Activated T-helper 1 cell treated with anti-CD3 and anti-CD28 coated beads, Interleukin-12 subunit alpha, Interleukin-12 subunit beta, Interleukin-2, Interleukin-4 antibody, amounts not matched to agents 30 ng/mL and 10 ng/mL and 1 ng/mL, durations not matched to agents 14 hours and 24 hours and 36 hours (primary cell): ENCODE measurements around the gene GNA14. TPM values are rescaled to one million over a fixed set of nuclear protein-coding genes. Genes with fewer than 3 reads are reported as not detected.
"Not testable (repeated sequence)": the region's sequence is repeated elsewhere in the genome, so short reads cannot be mapped to it uniquely, and the experiment has no call there.

Source experiments
- DNase-seq: peaks from one replicate; pipeline ENCODE4 v3.0.0; 2021; ENCODE audit warnings: low spot score
- H3K27ac Mint-ChIP-seq: one replicate; pipeline ENCODE4 v1.8.0; 2021; ENCODE audit warnings: mild to moderate bottlenecking, mixed read lengths
- H3K27me3 Mint-ChIP-seq: one replicate; pipeline ENCODE4 v1.8.0; 2022; ENCODE audit warnings: mild to moderate bottlenecking, moderate library complexity, mixed read lengths; ENCODE audit not compliant: insufficient read depth
- H3K36me3 Mint-ChIP-seq: one replicate; pipeline ENCODE4 v1.8.0; 2021; ENCODE audit warnings: low read depth, mixed read lengths
- H3K4me1 Mint-ChIP-seq: one replicate; pipeline ENCODE4 v1.8.0; 2021; ENCODE audit warnings: low read depth, mixed read lengths
- H3K4me3 Mint-ChIP-seq: one replicate; pipeline ENCODE4 v1.8.0; 2021; ENCODE audit warnings: mild to moderate bottlenecking, moderate library complexity, mixed read lengths
- H3K9me3 Mint-ChIP-seq: one replicate; pipeline ENCODE4 v1.8.0; 2021; ENCODE audit warnings: mixed read lengths
- intact Hi-C: fragments of 100-400 bp; cut with micrococcal nuclease; formaldehyde crosslinking; loops from one replicate; pipeline ENCODE4 v1.15.1; 2024
- total RNA-seq: library from RNA; stranded (reverse); gene quantifications from 2 replicates; pipeline ENCODE4 v1.2.3, GENCODE V29; 2022

The GNA14 gene
- total RNA-seq, 1 donor from 2014 or later = not detected

GRCh38 chr9:77454663-77455062, 193.5 kb downstream of the GNA14 start:
- Mint-ChIP-seq H3K4me1 (peaks cover 25% of the 10 kb centered on the region), H3K27me3 (no peaks in the 10 kb centered on the region)

GRCh38 chr9:77453825-77454647, 194.1 kb downstream of the GNA14 start:
- peak overlapping the region; percentile 70 for H3K4me3 Mint-ChIP-seq
- H3K27me3 Mint-ChIP-seq = no peaks in the 10 kb centered on the region
- no peaks in the 10 kb centered on the region for H3K9me3 Mint-ChIP-seq
- H3K36me3 Mint-ChIP-seq = no peaks in the 10 kb centered on the region
- H3K27ac Mint-ChIP-seq = peak overlapping the region; percentile 5
- no peak for DNase-seq
- peaks cover 25% of the 10 kb centered on the region for H3K4me1 Mint-ChIP-seq
- intact Hi-C loops = loop anchor here (10.0 kb wide), 1 partner anchor 781 kb away; the partner anchor contains the start of gene CEP78

More at GRCh38 chr9:77454663-77455062, 193.5 kb downstream of the GNA14 start:
- Mint-ChIP-seq H3K27ac (no peak overlapping the region), H3K36me3 (no peaks in the 10 kb centered on the region), H3K9me3 (no peaks in the 10 kb centered on the region), H3K4me3 (no peak overlapping the region)
- DNase-seq = no peak
- intact Hi-C loops = loop anchor here (5.0 to 10.0 kb wide), 2 partner anchors 668 to 780 kb away; partner anchors contain the start of gene CEP78

GRCh38 chr9:77451507-77451906, 196.6 kb downstream of the GNA14 start:
- Mint-ChIP-seq H3K4me3 (no peak overlapping the region), H3K4me1 (peaks cover 12% of the 10 kb centered on the region), H3K9me3 (no peaks in the 10 kb centered on the region), H3K27ac (no peak overlapping the region), H3K27me3 (peaks cover 2% of the 10 kb centered on the region), H3K36me3 (no peaks in the 10 kb centered on the region)
- intact Hi-C loops = loop anchor here (10.0 kb wide), 1 partner anchor 783 kb away; the partner anchor contains the start of gene CEP78
- DNase-seq = no peak

GRCh38 chr9:77450085-77450475, 198.0 kb downstream of the GNA14 start:
- no peaks in the 10 kb centered on the region for H3K9me3 Mint-ChIP-seq
- no peak for DNase-seq
- intact Hi-C loops = loop anchor here (10.0 kb wide), 1 partner anchor 785 kb away; the partner anchor contains the start of gene CEP78
- peaks cover 2% of the 10 kb centered on the region for H3K27me3 Mint-ChIP-seq
- no peak overlapping the region for H3K27ac Mint-ChIP-seq
- H3K4me1 Mint-ChIP-seq = peaks cover 12% of the 10 kb centered on the region
- H3K4me3 Mint-ChIP-seq = no peak overlapping the region
- H3K36me3 Mint-ChIP-seq = no peaks in the 10 kb centered on the region

GRCh38 chr9:77449240-77450084, 198.7 kb downstream of the GNA14 start:
- intact Hi-C loops = loop anchor here (10.0 kb wide), 1 partner anchor 785 kb away; the partner anchor contains the start of gene CEP78
- no peaks in the 10 kb centered on the region for H3K36me3 Mint-ChIP-seq

GRCh38 chr9:77447646-77448045, 200.5 kb downstream of the GNA14 start:
- H3K4me1 Mint-ChIP-seq = no peaks in the 10 kb centered on the region
- no peaks in the 10 kb centered on the region for H3K9me3 Mint-ChIP-seq
- no peaks in the 10 kb centered on the region for H3K36me3 Mint-ChIP-seq
- H3K4me3 Mint-ChIP-seq = no peak overlapping the region
- H3K27me3 Mint-ChIP-seq = peaks cover 2% of the 10 kb centered on the region
- intact Hi-C loops = no loop called here
- no peak overlapping the region for H3K27ac Mint-ChIP-seq
- no peak for DNase-seq

More at GRCh38 chr9:77449240-77450084, 198.7 kb downstream of the GNA14 start:
- Mint-ChIP-seq H3K4me3 (no peak overlapping the region), H3K9me3 (no peaks in the 10 kb centered on the region), H3K4me1 (peaks cover 8% of the 10 kb centered on the region), H3K27me3 (peaks cover 2% of the 10 kb centered on the region), H3K27ac (no peak overlapping the region)
- DNase-seq = no peak

GRCh38 chr9:77442436-77442835, 205.7 kb downstream of the GNA14 start:
- no peak overlapping the region for H3K27ac Mint-ChIP-seq
- H3K4me1 Mint-ChIP-seq = no peaks in the 10 kb centered on the region
- intact Hi-C loops = no loop called here
- no peaks in the 10 kb centered on the region for H3K36me3 Mint-ChIP-seq
- no peak for DNase-seq
- no peaks in the 10 kb centered on the region for H3K9me3 Mint-ChIP-seq
- H3K27me3 Mint-ChIP-seq = peaks cover 4% of the 10 kb centered on the region
- H3K4me3 Mint-ChIP-seq = no peak overlapping the region

- H3K9me3 Mint-ChIP-seq, DNase-seq, H3K4me1 Mint-ChIP-seq, H3K36me3 Mint-ChIP-seq, H3K4me3 Mint-ChIP-seq, H3K27me3 Mint-ChIP-seq, H3K27ac Mint-ChIP-seq, intact Hi-C loops: not testable (repeated sequence)
Observed at GRCh38 chr9:77441124-77441523, 207.0 kb downstream of the GNA14 start.

GRCh38 chr9:77440057-77440456, 208.1 kb downstream of the GNA14 start:
- H3K4me3 Mint-ChIP-seq = no peak overlapping the region

GRCh38 chr9:77438653-77439052, 209.5 kb downstream of the GNA14 start:
- no peak for DNase-seq
- Mint-ChIP-seq H3K9me3 (no peaks in the 10 kb centered on the region), H3K4me1 (peaks cover 4% of the 10 kb centered on the region), H3K27me3 (peaks cover 3% of the 10 kb centered on the region), H3K27ac (no peak overlapping the region), H3K36me3 (no peaks in the 10 kb centered on the region), H3K4me3 (no peak overlapping the region)
- intact Hi-C loops = no loop called here

More at GRCh38 chr9:77440057-77440456, 208.1 kb downstream of the GNA14 start:
- H3K27me3 Mint-ChIP-seq = peaks cover 2% of the 10 kb centered on the region
- H3K36me3 Mint-ChIP-seq = no peaks in the 10 kb centered on the region
- no peaks in the 10 kb centered on the region for H3K4me1 Mint-ChIP-seq
- no peak for DNase-seq
- no peaks in the 10 kb centered on the region for H3K9me3 Mint-ChIP-seq
- intact Hi-C loops = no loop called here
- no peak overlapping the region for H3K27ac Mint-ChIP-seq

GRCh38 chr9:77435688-77436087, 212.4 kb downstream of the GNA14 start:
- Mint-ChIP-seq H3K9me3 (no peaks in the 10 kb centered on the region), H3K27me3 (peaks cover 3% of the 10 kb centered on the region), H3K27ac (no peak overlapping the region), H3K4me1 (peaks cover 5% of the 10 kb centered on the region), H3K36me3 (no peaks in the 10 kb centered on the region), H3K4me3 (no peak overlapping the region)
- intact Hi-C loops = no loop called here
- no peak for DNase-seq

GRCh38 chr9:77435277-77435676, 212.8 kb downstream of the GNA14 start:
- intact Hi-C loops = no loop called here

More at GRCh38 chr9:77435277-77435676, 212.8 kb downstream of the GNA14 start:
- no peaks in the 10 kb centered on the region for H3K36me3 Mint-ChIP-seq
- H3K27ac Mint-ChIP-seq = no peak overlapping the region
- H3K9me3 Mint-ChIP-seq = no peaks in the 10 kb centered on the region
- H3K4me1 Mint-ChIP-seq = peaks cover 5% of the 10 kb centered on the region
- no peak overlapping the region for H3K4me3 Mint-ChIP-seq
- no peak for DNase-seq
- H3K27me3 Mint-ChIP-seq = peaks cover 3% of the 10 kb centered on the region
